Embryonic facial prominence (tissue), 1 donor: ENCODE measurements around the gene MAGEA9.
"Not testable (repeated sequence)": the region's sequence is repeated elsewhere in the genome, so short reads cannot be mapped to it uniquely, and the experiment has no call there.

Experiments used
- DNase-seq: peaks from one replicate; pipeline ENCODE4 v3.0.0-alpha.2; 2016; ENCODE audit errors: extremely low spot score

Gene MAGEA9, protein sequence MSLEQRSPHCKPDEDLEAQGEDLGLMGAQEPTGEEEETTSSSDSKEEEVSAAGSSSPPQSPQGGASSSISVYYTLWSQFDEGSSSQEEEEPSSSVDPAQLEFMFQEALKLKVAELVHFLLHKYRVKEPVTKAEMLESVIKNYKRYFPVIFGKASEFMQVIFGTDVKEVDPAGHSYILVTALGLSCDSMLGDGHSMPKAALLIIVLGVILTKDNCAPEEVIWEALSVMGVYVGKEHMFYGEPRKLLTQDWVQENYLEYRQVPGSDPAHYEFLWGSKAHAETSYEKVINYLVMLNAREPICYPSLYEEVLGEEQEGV

DNA sequence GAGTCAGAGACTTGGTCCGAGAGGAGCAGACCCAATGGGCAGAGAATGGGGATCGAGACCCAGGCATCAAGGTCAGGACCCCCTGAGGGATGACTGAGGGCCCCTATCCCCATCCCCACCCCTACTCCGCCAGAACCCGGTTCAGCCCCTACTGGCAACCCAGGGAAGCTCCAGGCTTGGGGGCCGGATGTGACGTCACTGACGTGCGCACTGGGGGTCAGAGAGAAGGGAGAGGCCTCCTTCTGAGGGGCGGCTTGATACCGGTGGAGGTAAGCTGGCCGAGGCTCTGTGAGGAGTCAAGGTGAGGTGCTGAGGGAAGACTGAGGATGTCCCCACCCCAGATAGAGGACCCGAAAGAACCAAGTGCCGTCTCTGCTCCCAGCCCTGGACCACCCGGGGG lies at the start of gene MAGEA9:
TSS of gene MAGEA9 (plus strand) at position 204 of the 400 bp plus-strand sequence. CDS start 4,281 bp downstream, outside the sequence.
- DNase-seq = not testable (repeated sequence)

DNA sequence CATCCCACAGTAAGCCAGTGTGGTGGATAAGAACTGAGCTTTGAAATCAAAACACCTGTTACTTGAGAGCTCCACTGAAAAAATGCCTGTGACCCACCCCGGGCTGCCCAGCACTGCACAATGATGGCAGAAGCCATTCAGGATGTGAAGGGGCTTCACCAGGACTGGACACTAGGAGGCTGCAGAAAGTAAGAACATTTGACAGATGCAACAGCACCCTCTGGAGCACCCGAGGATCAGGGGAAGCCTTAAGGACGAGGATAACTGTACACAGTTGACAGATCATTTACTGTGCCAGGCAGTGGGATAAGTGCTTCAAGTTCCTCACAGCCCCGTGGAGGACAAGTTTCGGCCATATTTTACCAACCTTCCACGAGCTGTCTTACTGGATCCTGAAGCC lies 39.5 kb upstream of the MAGEA9 start:
- not testable (repeated sequence) for DNase-seq

DNA sequence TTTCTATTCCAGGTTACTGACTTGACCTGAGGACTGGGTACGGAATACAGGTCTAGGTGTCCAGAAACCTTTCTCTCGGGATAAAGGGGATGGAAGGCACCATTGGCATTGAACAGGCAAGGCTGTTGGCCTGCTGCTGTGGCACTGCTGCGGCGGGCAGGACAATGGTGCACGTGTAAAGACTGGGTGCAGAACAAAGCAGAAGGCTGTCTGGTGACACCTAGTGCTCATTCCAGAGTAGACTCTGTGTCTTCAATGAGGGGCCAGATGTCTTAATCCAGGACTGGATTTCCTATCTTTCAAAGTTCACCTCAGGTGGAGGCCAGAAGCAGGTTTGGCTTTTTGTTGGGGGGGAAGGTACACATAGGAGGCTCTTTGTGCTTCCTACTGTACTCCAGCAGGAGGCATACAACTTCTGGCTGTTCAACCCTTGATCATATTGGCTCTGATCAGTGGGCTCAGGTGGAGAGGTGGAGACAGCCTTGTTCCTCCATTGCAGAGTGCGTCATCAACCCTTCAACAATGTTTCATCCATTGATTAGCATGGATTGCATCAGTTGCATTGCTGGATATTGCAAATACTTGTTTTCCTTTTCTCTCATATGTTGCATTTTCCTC lies 35.2 kb upstream of the MAGEA9 start:
- DNase-seq = not testable (repeated sequence)

DNA sequence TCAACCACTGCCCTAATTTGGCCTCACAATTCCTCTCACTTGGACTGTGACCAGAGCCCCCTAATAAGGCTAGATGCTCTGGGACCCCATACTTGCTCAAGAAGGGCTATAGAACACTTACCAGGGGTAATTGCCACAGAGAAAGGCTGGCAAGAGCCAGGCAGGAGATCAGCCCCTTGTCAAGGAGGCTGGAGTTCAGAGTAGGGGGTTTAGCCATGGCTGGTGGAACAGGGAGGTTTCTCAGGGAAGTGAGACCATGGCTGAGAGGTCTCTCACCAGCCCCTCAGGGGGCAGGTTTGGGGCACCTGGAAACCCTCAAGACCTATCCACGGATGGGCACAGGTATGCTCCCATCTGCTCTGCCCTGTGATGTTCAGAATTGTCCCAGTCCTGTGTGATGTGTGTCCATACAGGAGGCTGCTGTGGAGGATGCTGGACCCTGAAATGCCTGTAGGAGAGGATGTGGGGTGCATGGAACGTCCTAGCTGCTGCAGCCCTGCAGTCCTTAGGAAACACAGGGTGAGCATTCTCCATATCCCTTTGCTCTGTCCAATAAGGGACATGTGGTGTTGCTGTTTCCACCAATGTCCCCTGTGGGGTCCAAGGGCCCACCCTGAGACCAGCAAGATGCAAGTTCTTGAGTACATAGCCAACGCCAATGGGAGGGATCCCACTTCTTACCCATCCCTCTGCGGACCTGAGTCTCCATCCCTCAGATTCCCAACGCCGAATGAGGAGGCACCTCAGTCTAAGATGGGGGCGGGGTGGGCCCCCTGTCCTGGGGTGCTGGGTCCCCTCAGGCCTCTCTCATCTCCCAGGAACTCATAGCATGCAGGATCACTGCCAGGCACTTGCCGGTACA lies 24.3 kb upstream of the MAGEA9 start:
- no peak for DNase-seq

DNA sequence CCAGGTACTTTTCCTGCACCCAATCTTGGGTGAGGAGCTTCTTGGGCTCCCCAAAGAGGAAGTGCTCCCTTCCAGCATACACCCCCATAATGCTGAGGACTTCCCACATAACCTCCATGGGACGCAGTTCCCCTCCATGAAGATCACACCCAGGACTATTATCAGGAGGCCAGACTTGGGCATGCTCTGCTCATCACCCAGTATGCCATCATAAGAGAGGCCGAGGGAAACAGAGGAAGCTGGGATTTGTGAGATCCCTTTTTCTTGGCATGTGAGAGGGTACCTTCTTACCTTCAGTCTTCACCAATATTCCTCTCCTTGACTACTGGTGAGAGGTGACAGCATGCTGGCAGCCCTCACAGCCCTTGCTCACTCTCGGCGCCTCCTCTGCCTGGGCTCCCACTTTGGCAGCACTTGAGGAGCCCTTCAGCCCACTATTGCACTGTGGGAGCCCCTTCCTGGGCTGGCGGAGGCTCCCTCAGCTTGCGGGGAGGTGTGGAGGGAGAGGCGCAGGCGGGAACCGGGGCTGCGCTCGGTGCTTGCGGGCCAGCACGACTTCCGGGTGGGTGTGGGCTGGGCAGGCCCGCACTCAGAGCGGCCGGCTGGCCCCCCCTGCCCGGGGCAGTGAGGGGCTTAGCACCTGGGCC lies 23.5 kb upstream of the MAGEA9 start:
- DNase-seq = no peak

DNA sequence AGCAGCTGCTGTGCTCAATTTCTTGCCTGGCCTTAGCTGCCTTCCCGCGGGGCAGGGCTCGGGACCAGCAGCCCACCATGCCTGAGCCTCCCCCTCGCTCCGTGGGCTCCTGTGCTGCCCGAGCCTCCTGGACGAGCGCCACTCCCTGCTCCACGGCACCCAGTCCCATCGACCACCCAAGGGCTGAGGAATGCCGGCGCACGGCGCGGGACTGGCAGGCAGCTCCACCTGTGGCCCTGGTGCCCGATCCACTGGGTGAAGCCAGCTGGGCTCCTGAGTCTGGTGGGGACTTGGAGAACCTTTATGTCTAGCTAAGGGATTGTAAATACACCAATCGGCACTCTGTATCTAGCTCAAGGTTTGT lies 23.0 kb upstream of the MAGEA9 start:
- DNase-seq = not testable (repeated sequence)

DNA sequence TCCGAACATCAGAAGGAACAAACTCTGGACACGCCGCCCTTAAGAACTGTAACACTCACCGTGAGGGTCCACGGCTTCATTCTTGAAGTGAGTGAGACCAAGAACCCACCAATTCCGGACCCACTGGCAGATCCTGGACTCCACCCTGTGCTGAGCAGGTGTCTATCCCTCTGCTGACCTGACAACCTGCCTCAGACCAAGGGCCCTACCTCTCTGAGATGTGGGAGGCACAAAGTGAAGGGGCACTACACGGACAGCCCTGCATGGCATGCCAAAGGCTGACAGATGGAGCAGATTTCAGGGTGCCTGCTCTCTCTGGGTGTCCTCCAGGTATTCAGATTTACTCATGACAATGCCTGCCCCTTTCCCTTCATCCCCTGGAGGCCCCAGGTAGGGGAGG lies 21.9 kb upstream of the MAGEA9 start:
- DNase-seq = no peak

DNA sequence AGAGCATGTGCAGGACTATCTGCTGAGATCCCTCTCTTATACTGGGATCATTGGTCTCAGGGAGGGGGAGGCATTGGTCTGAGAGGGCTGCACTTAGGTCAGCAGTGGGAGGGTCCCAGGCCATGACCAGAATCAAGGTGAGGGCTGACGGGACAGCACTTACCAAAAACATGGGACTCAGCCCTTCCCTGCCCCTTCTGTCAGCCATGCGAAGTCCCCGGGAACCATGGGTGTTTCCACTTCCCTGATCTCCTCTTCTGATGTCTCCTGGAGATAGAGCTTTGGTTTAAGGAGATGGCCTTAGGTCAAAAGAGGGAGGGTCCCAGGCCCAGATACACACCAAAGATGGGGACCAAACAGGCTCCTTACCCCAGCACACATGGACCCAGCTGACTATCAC lies 20.8 kb upstream of the MAGEA9 start:
- no peak for DNase-seq

DNA sequence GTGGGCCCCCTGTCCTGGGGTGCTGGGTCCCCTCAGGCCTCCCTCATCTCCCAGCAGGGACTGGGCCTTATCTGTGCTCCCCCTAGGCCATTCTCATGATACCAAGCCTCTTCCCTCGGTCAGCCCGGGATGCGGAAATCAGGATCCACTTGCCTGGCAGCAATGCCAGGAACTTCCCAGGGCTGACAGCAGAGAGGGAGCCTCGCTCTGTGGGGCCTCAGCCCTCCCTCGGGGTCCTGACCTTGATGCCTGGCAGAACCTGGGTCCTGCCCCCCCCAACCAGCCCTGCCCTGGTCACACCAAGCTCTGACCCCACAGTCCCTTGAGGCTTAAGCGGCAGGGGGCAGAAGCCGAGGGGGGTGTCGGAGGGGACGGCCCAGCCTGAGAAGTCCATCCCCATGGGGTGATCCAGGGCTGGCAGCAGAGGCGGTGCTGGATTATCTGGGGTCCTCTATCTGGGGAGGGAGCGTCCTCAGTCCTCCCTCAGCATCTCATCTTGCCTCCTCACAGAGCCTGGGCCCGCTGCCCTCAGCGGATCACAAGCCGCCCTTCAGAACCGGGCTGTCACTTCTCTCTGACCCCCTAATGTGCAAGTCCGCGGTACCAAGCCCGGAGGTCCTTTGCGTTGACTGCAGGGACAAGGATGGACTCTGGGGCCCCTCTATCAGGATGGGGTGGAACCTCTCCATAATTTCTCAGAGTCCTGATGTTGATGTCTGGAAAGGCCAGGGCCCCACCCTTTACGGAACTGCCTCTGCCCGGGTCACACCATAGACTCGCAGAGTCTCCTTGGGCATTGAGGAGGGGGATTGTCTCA lies 19.7 kb upstream of the MAGEA9 start:
- not testable (repeated sequence) for DNase-seq

DNA sequence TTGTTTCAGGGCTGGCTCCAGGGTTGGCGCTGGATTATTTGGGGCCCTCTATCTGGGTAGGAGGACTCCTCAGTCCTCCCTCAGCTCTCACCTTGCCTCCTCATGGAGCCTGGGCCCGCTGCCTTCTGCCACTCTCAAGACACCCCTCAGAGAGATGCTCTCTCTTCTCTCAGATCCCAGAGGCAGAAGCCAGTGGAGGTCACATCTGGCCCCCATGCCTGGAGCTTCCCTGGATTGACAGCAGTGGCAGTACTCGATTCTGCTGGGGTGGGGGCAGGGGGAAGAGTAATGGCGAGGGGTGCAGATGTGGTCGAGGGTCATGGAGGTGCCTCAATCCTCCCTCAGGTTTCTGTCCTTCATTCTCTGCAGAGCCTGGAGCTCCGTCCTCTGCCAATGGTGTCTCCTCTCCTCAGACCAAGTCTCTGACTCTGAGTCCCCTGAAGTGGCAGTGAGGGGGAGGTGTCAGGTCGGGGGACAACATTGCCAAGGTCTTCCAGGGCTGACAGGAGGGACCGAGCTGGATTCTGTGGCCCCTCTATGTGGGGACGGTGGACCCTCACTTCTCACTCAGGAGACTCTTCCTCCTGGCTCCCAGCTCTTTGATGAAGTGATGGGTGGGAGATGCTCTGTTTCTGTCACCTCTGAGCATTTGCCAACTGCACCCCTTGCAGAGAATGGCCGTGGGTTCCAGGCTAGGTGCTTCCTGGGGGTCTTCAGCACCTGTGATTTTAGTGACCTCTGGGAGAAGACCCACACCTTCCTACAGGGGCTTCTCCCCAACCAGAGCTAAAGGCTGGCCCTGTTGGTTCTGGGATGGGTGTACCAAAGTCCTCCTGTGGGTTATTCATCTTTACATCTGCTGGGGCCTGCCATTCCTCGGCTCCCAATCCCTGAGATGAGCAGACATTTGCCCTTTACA lies 18.8 kb upstream of the MAGEA9 start:
- no peak for DNase-seq

DNA sequence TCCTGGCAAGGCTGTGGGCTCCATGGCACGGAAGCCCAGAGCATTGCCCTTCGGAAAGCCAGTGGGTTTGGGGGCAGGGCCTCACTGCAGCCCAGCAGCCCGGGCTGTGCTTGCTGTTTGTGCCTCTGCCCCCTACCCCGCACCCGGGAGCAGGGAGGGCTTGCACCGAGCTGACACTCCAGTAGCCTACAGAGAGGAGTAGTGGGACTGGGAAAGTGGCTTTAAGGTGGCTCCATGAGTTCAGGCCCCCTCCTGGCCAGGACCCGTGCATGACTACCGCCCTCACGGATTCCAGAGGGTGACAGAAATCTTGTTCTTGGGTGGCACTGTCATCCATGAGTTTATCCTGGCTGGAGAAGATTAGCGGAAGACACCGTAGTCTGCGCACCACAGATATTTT lies 11.4 kb upstream of the MAGEA9 start:
- DNase-seq = not testable (repeated sequence)

DNA sequence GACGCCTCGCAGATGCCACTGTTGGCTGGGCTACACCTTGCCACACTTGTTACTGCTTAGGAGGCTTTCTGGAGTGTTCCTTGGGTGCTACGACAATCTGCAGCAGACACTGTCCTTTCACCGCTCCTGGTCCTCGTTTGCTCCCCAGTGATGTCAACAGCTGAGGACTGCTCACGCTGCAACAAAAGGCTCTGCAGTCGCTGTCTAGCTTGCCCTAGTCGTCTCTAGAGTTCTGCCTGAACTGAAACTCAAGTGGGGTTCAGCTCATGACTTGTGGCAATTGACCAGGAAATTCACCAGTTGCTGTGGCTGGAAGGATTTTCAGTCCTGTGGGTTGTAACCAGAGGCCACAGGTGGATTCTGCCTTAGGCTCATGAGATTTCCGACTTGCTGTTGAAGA lies 8.7 kb upstream of the MAGEA9 start:
- not testable (repeated sequence) for DNase-seq

DNA sequence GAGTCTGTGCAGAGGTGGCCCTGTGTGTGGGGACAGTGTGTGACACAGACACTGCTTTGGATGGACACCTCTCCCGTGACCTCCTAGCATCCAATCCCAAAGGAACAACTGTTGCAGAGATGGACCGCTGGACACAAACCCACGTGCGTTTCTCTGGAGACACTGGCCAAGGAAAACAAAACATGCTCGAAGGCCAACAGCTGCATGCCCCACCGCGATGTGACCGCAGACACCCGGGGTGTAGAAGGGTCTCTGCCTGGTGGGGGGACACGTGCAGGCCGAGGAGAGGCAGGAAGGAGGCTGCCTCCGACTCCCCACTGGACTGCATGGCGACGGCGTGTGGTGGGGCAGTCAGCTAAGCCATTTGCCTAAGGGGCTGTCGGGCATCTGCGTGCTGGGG lies 8.0 kb upstream of the MAGEA9 start, which contains the start of gene HSFX1:
TSS of gene HSFX1 (plus strand) at position 301 of the 400 bp plus-strand sequence. CDS start 614 bp downstream, outside the sequence.
- not testable (repeated sequence) for DNase-seq

DNA sequence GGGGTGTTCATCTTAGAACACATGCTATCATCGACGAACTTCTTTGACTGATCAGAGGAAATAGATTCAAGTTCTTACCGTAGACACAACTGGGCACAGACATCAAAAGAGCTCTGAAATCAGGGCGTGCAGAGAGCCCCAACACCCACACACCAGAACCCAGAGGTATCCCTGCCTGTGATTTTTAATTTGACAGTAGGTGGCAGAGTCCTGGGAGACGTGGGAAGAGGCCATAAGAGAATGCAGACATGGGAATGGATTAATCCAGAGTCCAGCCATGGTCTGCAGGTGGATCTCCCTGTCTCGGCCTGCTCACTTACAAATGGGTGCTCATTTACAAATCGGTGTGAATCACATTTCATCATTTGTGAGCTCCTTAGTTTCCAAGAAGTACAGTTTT lies 3.7 kb upstream of the MAGEA9 start:
- DNase-seq = not testable (repeated sequence)

DNA sequence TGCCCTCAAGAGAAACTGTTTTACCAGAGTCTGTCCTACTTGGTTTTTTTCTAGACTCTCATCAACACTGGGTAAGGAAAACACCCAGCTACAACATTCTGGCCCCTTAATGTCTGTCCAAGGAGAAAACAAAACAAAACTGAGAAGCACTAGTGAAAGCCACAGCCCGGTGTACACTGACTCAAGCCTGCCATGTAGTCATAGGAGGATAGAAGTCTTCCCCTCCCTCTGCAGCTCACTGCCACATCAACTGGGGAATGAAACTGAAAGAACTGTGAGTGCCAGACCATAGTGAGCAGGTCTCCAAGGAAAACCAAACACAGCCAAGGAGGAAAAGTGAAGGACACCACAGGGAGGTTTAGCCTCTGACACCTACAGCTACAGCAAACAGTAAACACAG lies 13.8 kb downstream of the MAGEA9 start:
- not testable (repeated sequence) for DNase-seq

DNA sequence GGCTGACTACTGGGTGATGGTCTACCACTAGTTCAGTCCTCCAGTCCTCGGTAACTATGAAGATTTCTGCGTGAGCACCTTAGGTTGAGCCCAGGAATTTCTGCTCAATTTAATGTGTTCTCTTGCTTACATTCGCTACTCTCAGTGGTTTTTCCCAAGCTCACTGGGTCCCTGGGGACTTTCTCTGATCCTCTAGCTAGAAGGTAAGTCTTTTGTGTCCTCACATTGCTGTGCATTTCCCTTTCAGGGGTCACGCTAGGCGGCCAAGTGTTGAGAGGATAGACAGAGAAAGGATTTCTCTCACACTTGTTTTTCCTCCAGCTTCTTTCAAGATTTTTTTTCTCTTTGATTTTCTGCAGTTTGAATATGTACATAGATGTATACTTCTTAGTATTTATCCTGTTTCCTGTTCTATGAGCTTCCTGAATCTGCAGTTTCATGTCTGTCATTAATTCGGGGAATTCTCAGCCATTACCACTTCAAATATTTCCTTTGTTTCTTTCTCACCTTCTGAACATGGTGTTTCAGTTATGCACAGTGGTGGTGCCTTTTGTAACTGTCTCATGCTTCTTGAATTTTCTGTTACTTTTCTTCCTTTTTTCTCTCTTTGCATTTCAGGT lies 17.5 kb downstream of the MAGEA9 start:
- no peak for DNase-seq

DNA sequence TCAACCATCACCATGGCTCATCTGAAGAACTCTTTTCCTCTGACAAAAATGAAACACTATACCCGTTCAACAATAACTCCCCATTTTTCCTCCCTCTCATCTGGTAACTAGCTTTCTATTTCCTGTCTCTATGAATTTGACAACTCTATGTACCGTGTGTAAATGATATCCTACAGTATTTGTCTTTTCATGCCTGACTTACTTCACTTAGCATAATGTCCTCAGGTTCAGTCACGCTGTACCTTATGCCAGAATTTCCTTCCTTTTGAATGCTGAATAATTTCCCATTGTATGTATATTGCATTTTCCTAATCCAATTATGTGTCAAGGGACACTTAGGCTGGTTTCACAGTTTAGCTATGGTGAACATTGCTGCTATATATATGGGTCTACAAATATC lies 18.2 kb downstream of the MAGEA9 start:
- DNase-seq = no peak

DNA sequence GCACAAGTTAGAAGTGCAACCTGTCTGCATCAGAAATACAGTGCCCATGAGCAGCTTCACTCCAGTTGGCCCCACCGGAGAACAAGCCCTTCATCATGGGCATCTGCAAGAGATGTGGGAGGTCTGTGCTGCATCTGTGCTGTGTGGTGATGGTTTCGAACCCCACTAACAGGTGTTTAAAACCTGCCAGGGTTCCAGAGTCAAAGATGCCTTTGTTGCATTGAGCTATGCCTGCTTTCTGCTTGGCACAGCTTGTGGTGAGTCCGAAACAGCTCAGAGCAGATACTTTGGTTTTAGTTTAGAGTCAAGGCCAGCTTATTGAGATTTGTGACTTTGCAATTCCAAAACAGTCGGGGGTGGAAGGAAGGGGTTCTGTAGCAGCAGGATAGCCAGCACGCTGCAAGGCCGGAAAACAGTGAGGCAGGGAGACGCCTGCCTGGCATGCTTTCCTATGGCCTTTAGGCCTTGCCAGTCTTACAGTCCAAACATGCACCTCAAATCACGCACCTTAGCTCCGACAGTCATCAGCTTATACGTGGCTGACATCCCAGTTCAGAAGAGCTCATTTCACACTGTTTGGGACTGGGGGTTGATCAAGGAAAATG lies 21.8 kb downstream of the MAGEA9 start:
- DNase-seq = no peak

DNA sequence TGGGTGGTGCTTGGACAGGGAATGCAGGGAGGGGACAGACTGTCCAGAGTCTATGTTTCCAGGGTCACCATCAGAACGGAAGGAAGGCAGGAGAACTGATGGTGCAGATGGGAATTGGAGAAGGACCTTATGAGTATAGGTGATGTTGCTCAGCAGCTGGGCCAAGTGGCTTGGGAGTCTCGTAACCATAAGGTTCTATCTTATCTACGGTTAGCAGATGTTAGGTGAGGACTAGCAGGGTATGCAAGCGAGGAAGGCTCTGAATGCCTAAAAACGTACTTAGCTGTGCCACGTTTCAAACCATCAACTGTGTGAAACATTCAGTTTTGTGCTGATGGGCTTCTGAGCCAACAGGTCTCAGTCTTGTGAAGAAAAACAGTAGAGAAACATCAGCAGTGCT lies 22.4 kb downstream of the MAGEA9 start:
- no peak for DNase-seq
